GM18868 (cell line): ENCODE results near the gene RPS21.

Experiments
- ATAC-seq: cut with Tn5 transposase; IDR thresholded peaks from one replicate; pipeline ENCODE4 v1.9.1; 2021; ENCODE audit warnings: mild to moderate bottlenecking, moderate library complexity; ENCODE audit not compliant: unreplicated experiment

Gene RPS21

GRCh38 chr20:62394248-62395245, 7.6 kb downstream of the RPS21 start:
- no peak for ATAC-seq

GRCh38 chr20:62395311-62396242, 8.7 kb downstream of the RPS21 start:
- ATAC-seq = no peak

GRCh38 chr20:62396367-62397239, 9.7 kb downstream of the RPS21 start:
- ATAC-seq = no peak

- no peak for ATAC-seq
Observed at GRCh38 chr20:62398120-62398821, 11.4 kb downstream of the RPS21 start.

GRCh38 chr20:62400021-62400420, 13.1 kb downstream of the RPS21 start:
- ATAC-seq = no peak

DNA sequence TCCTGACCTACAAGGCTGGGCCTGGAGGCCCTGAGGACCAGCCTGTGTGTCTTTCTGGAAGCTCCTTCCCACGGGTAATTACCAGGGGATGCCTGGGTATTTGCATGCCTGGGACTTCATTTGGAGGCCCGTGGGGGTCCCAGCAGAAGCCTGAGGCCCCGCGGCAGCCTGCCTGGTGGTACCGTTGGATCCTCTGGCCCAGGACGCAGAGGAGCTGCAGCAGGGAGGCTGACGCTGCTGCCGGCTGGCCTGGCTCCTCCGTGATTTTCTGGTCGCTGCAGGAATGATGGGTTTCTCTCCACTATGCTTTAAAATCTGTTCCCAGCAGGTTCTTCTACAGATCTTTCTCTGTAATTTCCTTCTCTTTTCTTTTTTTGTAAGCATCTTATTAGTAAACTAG, 13.6 kb downstream of the RPS21 start:
- no peak for ATAC-seq

- ATAC-seq = no peak
Observed at GRCh38 chr20:62401331-62401779, 14.5 kb downstream of the RPS21 start.

GRCh38 chr20:62402456-62403150, 15.7 kb downstream of the RPS21 start:
- no peak for ATAC-seq

DNA sequence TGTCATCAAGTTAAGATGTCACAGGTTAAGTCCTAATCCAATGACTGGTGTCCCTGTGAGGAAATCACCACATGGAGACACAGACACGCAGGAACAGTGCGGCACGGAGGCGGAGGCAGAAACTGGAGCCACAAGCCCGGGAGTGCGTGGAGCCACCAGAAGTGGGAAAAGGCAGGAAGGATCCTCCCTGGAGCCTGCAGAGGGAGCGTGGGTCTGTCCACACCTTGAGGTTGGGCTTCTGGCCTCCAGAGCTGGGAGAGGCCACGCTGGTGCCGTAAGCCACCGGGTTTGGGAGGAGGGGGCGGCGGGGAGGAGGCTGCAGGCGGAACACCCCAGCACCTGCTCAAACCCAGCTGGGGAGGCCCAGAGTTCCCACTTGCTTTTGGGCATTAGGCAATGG, 16.4 kb downstream of the RPS21 start:
- no peak for ATAC-seq

GRCh38 chr20:62404112-62404665, 17.3 kb downstream of the RPS21 start:
- ATAC-seq = no peak

DNA sequence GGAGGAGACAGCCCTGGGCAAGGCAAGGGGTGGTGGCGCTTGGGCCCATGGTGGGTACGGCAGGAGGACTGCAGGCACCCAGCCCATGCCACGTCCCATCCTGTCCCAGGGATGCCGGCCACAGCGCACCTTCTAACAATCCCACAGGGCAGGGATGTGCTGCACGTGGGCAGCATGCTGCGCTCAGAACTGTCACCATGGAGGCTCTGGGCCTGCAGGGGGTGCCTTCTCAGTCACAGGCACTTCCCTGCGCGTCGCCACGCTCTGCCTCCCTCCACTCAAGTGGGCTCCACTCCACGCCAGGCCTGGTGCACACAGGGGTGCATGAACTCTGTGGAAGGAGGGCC, 17.8 kb downstream of the RPS21 start:
- no peak for ATAC-seq

- ATAC-seq = no peak
Observed at GRCh38 chr20:62405108-62405980, 18.4 kb downstream of the RPS21 start.

DNA sequence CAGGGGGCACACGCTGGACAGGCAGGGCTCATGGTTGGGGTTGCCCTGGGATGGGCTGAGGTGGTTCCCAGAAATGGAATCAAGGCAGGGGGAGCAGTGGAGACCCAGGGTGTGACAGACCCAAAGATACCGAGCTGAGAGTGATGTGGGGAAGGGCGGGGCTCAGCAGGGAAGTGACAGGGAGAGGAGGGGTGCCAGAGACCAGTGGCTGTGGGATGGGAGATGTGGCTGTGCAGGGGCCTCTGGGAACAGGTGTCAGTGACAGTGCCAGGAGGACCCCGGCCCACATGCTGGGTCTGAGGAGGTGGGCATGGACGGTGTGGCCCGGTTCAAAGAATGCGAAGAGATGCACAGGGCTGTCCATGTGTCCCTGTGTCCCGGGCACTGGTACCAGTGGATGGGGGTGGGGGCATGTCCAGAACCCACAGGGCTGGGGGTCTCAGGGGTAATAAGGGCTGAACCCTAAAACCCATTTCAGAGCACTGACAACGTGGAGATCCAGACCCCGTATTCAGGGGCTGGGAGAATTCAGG, 19.1 kb downstream of the RPS21 start:
- no peak for ATAC-seq

DNA sequence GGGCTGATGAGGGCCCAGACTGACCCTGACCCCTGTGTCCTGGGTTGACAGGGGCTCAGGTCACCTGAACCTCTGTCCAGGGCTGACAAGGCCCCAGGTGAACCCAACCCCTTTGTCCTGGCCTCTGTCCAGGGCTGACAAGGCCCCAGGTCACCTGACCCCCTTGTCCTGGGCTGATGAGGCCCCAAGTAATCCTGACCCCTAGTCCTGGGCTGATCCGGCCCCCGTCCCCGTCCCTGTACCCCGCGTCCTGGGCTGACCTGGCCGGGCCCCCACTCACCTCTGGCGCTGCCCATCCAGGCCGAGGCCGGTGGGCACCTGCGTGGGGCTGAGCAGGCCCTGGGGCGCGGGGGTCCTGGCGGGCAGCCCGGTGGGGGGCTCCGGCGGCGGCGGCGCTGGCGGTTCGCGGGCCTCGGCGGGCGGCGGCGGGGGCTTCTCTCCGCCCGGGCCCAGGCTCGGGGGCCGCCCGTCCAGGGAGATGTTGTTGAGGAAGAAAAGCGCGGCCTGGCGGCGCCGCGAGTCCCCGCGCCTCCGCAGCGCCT, 19.8 kb downstream of the RPS21 start:
- no peak for ATAC-seq

DNA sequence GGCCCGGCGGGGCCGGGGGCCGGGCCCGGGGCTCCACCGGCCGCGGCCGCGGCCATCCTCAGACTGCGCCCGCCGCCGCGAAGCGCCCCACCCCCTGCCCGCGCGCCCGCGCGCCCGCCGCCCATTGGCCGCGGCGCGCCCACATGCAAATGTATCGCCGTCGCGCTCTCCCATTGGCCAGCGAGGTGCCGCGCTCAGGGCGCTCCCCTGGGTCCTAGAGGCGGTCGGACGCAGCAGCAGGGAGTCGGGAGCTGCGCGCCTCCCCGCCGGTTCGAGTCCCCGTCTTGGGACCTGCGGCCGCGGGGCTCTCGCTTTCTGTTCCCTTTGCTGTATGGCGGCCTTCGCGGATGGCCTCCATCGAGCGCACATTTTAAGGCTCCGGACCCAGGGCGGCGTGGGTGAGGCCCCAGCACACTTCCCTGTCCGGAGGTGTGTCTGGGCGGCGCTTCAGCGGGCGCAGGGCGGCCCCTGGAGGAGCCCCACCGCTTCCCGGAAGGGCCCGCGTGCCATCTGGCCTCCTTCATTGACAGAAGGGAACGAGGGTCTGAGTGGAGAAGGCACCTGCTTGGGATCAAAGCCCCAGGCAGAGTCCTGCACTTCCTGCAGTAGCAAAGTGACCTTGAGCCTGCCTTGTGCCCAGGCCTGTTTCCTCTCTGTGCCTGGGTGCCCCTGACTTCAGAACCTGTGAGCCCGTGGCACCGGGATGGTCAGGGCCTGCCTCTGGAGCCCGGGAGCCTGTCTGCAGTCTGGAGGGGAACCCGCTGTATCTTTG, 20.5 kb downstream of the RPS21 start, which contains the start of gene CABLES2:
CABLES2 (minus strand) TSS at position 65 of the 772 bp plus-strand sequence; CDS start at position 56, 9 bp downstream.
- ATAC-seq = peak; percentile 92

DNA sequence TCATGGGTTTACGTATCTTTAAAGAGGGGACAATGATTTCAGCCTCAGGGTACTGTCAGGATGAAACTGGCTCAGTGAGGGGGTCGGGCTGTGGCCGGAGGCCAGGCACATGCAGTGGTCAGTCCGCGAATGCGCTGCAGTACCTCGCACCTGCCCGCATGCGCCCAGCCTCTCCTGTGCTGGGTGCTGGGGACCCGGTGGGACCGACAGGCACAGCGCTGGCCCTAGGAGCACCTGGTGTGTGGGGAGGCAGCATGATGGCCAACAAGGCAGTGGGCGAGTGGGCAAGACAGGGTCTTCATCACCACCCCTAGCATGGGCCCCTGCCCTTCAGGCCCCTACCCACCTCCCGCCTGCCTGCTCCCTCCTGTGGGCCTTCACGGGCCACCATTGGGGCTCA, 21.2 kb downstream of the RPS21 start:
- ATAC-seq = no peak

DNA sequence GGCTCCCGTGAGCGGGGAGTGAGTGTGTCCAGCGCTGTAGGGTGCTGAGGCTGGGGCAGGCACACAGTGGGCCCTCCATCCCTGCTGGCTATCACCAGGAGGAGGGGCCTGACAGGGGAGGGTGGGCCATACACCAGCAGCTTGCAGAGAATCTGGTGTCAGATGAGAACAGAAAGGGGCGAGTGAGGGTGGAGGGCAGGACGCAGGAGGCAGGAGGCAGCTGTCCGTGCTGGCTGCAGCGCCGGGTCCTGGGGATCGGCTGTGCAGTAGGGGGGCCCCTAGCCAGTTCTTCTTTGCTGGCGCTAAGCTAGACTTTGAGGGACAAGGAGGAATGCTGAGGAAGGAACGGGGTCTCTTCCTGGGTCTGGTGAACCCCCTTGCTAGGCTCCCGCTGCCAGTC, 21.7 kb downstream of the RPS21 start:
- ATAC-seq = no peak
